GM12878 (cell line): ENCODE data around the gene MTMR10. TPM values are rescaled to one million over a fixed set of nuclear protein-coding genes. Genes with fewer than 3 reads are reported as not detected.

Experiments
- ATAC-seq: fragments of 200-7000 bp; cut with Tn5 transposase; 3 replicates; pipeline ENCODE4 v1.9.1; 2020; ENCODE audit warnings: mild to moderate bottlenecking, moderate library complexity
- BruUV-seq: library from RNA; stranded (reverse); fragments of 400-500 nt; replicated peaks from 2 replicates; lab custom pipeline; 2021; lab: Mats Ljungman, UMichigan
- CTCF ChIA-PET: fragments of 300-600 bp; sonication (Branson Sonifier 250); formaldehyde crosslinking; extraction: SDS; loops from one replicate; lab custom pipeline; 2021; ENCODE audit warnings: inconsistent platforms; lab: Yijun Ruan, JAX
- POLR2A ChIA-PET: fragments of 350-600 bp; formaldehyde crosslinking; extraction: SDS; loops from one replicate; lab custom pipeline; 2021; ENCODE audit warnings: inconsistent platforms; lab: Charles Lee
- RAD21 ChIA-PET: fragments of 300-600 bp; sonication (Branson Sonifier 250); formaldehyde crosslinking; loops from one replicate; lab custom pipeline; 2023; ENCODE audit warnings: antibody characterized with exemption; ENCODE audit not compliant: unreplicated experiment; lab: Charles Lee
- SMC1A ChIA-PET: fragments of 300-600 bp; sonication (Branson Sonifier 250); formaldehyde crosslinking; loops from one replicate; lab custom pipeline; 2023; ENCODE audit not compliant: unreplicated experiment, uncharacterized antibody; lab: Charles Lee
- DNase-seq: peaks from one replicate; pipeline ENCODE4 v3.0.0-alpha.2; 2011; ENCODE audit warnings: low read depth, low spot score
- FAIRE-seq: peaks from 3 replicates; lab custom pipeline; 2011; peaks lifted over from hg19 to GRCh38; lab: Jason Lieb, UNC
- H2AFZ ChIP-seq: 2 replicates; pipeline ENCODE4 v1.6.0; 2011; ENCODE audit warnings: low read depth, low read length, control low read depth; ENCODE audit not compliant: control insufficient read depth
- H3K27ac ChIP-seq: 2 replicates; pipeline ENCODE4 v1.5.1; 2011; ENCODE audit warnings: control low read depth; ENCODE audit not compliant: control insufficient read depth, insufficient read depth
- H3K27me3 ChIP-seq, 2 experiments: replicated peaks in 1 of 2; 2 replicates each; pipeline versions ENCODE4 v1.6.0 to v1.6.1; 2011; ENCODE audit warnings: low read length in 1 of 2; ENCODE audit not compliant: control insufficient read depth in 2 of 2, insufficient read depth in 2 of 2
- H3K36me3 ChIP-seq, 2 experiments: 2 replicates each; pipeline ENCODE4 v1.5.1; 2011; ENCODE audit warnings: low read length in 1 of 2; ENCODE audit not compliant: control insufficient read depth in 2 of 2, insufficient read depth in 2 of 2
- H3K4me1 ChIP-seq: 2 replicates; pipeline ENCODE4 v1.6.1; 2011; ENCODE audit warnings: mild to moderate bottlenecking, low read length, moderate library complexity, mixed read lengths; ENCODE audit not compliant: control insufficient read depth, insufficient read depth
- H3K4me2 ChIP-seq: 2 replicates; pipeline ENCODE4 v1.6.0; 2011; ENCODE audit warnings: control low read depth; ENCODE audit not compliant: control insufficient read depth, insufficient read depth
- H3K4me3 ChIP-seq: fragments of 200-600 bp; sonication (generic); 2 replicates; pipeline ENCODE4 v1.5.1; 2016
- H3K79me2 ChIP-seq: 2 replicates; pipeline ENCODE4 v1.6.0; 2011; ENCODE audit warnings: low read length; ENCODE audit not compliant: control insufficient read depth, insufficient read depth
- H3K9ac ChIP-seq: 2 replicates; pipeline ENCODE4 v1.8.0; 2011; ENCODE audit warnings: low read length, control low read depth, mixed read lengths; ENCODE audit not compliant: control insufficient read depth, insufficient read depth
- H3K9me3 ChIP-seq: replicated peaks from 3 replicates; pipeline ENCODE4 v1.5.1; 2011; ENCODE audit warnings: mild to moderate bottlenecking, low read length; ENCODE audit not compliant: control insufficient read depth, insufficient read depth
- H4K20me1 ChIP-seq: 2 replicates; pipeline ENCODE4 v1.6.0; 2011; ENCODE audit not compliant: control insufficient read depth, insufficient read depth
- CHD1 ChIP-seq: IDR thresholded peaks from 2 replicates; pipeline ENCODE4 v1.6.1; 2012; ENCODE audit warnings: low read depth, low read length, improper control_type of control experiment
- ETV6 ChIP-seq, 2 experiments: fragments of 450-650 bp in 1 of 2; IDR thresholded peaks in 1 of 2; conservative IDR thresholded peaks in 1 of 2; 2 replicates each; pipeline ENCODE4 v1.6.1; 2014; ENCODE audit warnings: antibody characterized with exemption in 1 of 2, borderline replicate concordance in 1 of 2, low read depth in 1 of 2, mild to moderate bottlenecking in 1 of 2, moderate library complexity in 1 of 2
- IKZF1 ChIP-seq: fragments of 450-650 bp; conservative IDR thresholded peaks from 2 replicates; pipeline ENCODE4 v1.6.1; 2017; ENCODE audit warnings: antibody characterized with exemption, mild to moderate bottlenecking
- LARP7 ChIP-seq: fragments of 450-650 bp; IDR thresholded peaks from 2 replicates; pipeline ENCODE4 v1.6.1; 2017; ENCODE audit warnings: mild to moderate bottlenecking
- MTA2 ChIP-seq: fragments of 450-650 bp; IDR thresholded peaks from 2 replicates; pipeline ENCODE4 v1.6.1; 2016; ENCODE audit warnings: low read depth, mild to moderate bottlenecking, moderate library complexity
- NR2F1 ChIP-seq: fragments of 450-650 bp; conservative IDR thresholded peaks from 2 replicates; pipeline ENCODE4 v1.6.1; 2017; ENCODE audit warnings: mild to moderate bottlenecking
- PAX5 ChIP-seq: IDR thresholded peaks from 2 replicates; pipeline ENCODE4 v1.6.1; 2011; ENCODE audit warnings: low read depth, low read length, borderline replicate concordance
- SMARCA5 ChIP-seq: fragments of 450-650 bp; IDR thresholded peaks from 2 replicates; pipeline ENCODE4 v1.6.1; 2017; ENCODE audit warnings: mild to moderate bottlenecking
- SMC3 ChIP-seq: IDR thresholded peaks from 2 replicates; pipeline ENCODE4 v1.6.1; 2011; ENCODE audit warnings: low read length, improper control_type of control experiment, borderline replicate concordance
- SUZ12 ChIP-seq: fragments of 200-600 bp; sonication (generic); IDR thresholded peaks from one replicate; pipeline ENCODE4 v1.6.1; 2018; ENCODE audit warnings: antibody characterized with exemption, mild to moderate bottlenecking; ENCODE audit not compliant: unreplicated experiment
- TARDBP ChIP-seq: IDR thresholded peaks from 2 replicates; pipeline ENCODE4 v1.6.1; 2016; ENCODE audit warnings: borderline replicate concordance
- WGBS: methylation state at CpG from one replicate; pipeline ENCODE4 v1.1.6; 2016; ENCODE audit warnings: low lambda C conversion rate; ENCODE audit not compliant: insufficient replicate concordance, insufficient coverage; ENCODE audit errors: missing lambda C conversion rate; 5-methylcytosine and 5-hydroxymethylcytosine counted together
- in situ Hi-C: fragments of 300-500 bp; cut with MboI; formaldehyde crosslinking; loops from 9 replicates; pipeline ENCODE4 v1.14.3; 2018; ENCODE audit warnings: mixed read lengths
- intact Hi-C: fragments of 100-400 bp; cut with micrococcal nuclease; formaldehyde crosslinking; loops from one replicate; pipeline ENCODE4 v1.14.2; 2022; ENCODE audit not compliant: unreplicated experiment
- polyA plus RNA-seq, 11 experiments: library from polyadenylated mRNA; depleted of rRNA in 4 of 11; unstranded in 6 of 11; stranded (reverse) in 5 of 11; fragments of >200 nt; fragmentation: Nextera tagmentation in 4 of 11; fragmentation: Illumina TruSeq in 1 of 11; extraction: Ambion mirVana in 4 of 11; extraction: Trizol in 1 of 11; gene quantifications; 1 replicate in 1 of 11; 2 replicates in 10 of 11; pipeline versions ENCODE4 v1.2.1 to v1.2.3, GENCODE V29; 2011 to 2016; ENCODE audit warnings: inconsistent platforms in 2 of 11, missing spikeins in 2 of 11, low read depth in 1 of 11
- total RNA-seq, 4 experiments: library from RNA; depleted of rRNA in 3 of 4; stranded (reverse); fragments of >200 nt in 3 of 4; fragmentation: Illumina TruSeq in 1 of 4; extraction: Trizol in 1 of 4; gene quantifications; 2 replicates each; pipeline versions ENCODE4 v1.2.1 to v1.2.3, GENCODE V29; 2013 to 2021

The MTMR10 gene
- total and polyA plus RNA-seq, 10 of the 15 experiments (the other 5 are each of a cell fraction or from before 2014, with no cell fraction given), result 1.9 to 13.6 (median 8.9) TPM

DNA sequence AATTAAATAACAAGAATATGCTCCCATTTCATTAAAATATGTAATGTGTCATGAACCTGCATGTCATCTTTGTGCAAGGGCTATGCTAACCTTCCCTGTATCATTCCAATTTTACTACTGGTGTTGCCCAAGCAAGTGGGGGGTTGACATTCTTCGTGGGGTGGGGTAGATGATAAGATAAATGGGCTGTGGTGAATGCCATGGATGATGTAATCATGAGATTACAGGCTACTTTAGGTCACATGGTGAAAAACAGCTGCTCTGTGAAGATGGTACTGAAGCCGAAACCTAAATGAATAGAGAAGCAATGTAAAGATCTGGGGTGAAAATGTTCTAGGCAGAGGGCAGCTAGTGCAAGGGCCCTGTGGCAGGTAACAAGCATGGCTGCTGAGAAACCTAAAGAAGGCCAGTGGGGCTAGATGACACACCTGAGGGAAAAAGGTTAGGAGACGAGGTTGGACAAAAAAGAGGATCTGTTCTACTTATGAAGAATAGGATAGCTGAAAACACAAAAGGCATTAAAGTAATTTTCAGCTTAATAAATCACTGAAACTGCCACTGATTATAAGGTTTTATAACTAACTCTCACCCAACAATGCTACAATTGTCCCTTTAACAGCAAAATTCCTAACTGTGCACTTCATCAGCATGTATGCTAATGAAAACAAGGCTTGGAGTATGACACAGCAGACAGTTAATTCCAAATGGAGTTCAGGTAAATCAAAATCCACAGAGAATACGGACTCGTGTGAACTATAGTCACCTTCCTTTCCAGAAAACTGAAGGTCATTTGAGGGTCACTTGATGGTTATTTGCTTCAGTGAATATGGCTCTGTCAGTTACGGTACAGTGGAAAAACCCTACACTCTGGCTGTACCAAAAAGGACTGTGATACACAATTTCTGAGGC is 35.0 kb downstream of the MTMR10 start:
- Histone ChIP-seq H3K36me3 (peaks cover 10 to 29% of the 10 kb centered on the region in 2 experiments), H2AFZ (no peak overlapping the region), H3K4me1 (peaks cover 4% of the 10 kb centered on the region; the same call in 1 of the 2 replicates), H3K27me3 (no peaks in the 10 kb centered on the region), H4K20me1 (no peaks in the 10 kb centered on the region), H3K9me3 (no peaks in the 10 kb centered on the region), H3K27ac (no peak overlapping the region), H3K4me2 (no peak overlapping the region), H3K4me3 (no peak overlapping the region), H3K9ac (no peak overlapping the region), H3K79me2 (no peaks in the 10 kb centered on the region)
- POLR2A ChIA-PET, result no interaction called here
- DNase-seq (no peak), ATAC-seq (no peak), FAIRE-seq (no peak)
- BruUV-seq, result no TSS peak
- SMC1A ChIA-PET, result interaction anchor here (1.0 to 1.2 kb wide), 2 partner anchors 13 to 24 kb away, joined by 3 to 4 read pairs; no protein-coding TSS in a partner anchor
- TF ChIP-seq ETV6 (conservative IDR thresholded peaks at IDR 0.05 in 1 of 2, IDR thresholded peaks at IDR 0.05 in 1 of 2; ENCODE audit: borderline replicate concordance in 1 of 2, low read depth in 1 of 2) (no peak), PAX5 (no peak), CHD1 (no peak), SMC3 (no peak)
- 86% methylated on average over 6 of the region's 6 CpGs for WGBS
- in situ Hi-C loops (no loop called here), intact Hi-C loops (no loop called here)
- CTCF ChIA-PET, result no interaction called here
- RAD21 ChIA-PET, result no interaction called here

DNA sequence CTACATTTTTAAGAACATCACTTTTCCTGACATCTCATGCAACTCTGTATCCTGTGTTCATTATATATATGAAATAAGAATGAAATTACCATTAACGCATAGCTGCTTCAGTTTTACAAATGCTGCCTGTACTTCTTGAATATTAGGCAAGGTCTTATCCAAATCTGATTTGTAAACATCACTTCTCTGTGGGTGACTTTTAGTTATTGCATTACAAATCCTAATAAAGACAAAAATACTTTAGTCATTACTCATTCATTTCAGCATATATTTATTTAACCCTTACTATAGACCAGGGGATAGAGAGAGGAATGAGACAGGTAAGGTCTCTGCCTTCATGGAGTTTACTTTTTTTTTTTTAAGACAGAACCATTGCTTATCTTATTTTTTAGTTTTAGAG is 36.8 kb downstream of the MTMR10 start:
- in situ Hi-C loops, result no loop called here
- CTCF ChIA-PET, result no interaction called here

More for the DNA sequence above, 36.8 kb downstream of the MTMR10 start:
- no TSS peak for BruUV-seq
- peaks cover 10 to 31% of the 10 kb centered on the region in 2 experiments for H3K36me3 ChIP-seq
- SMC1A ChIA-PET, result interaction anchor here (0.8 kb wide), 1 partner anchor 158 kb away, joined by 3 read pairs; no protein-coding TSS in a partner anchor
- H3K27ac ChIP-seq, result no peak overlapping the region
- H3K4me1 ChIP-seq, result peaks cover 4% of the 10 kb centered on the region; the same call in 1 of the 2 replicates
- DNase-seq (no peak), ATAC-seq (no peak)
- RAD21 ChIA-PET, result no interaction called here
- no peaks in the 10 kb centered on the region for H4K20me1 ChIP-seq
- no peak overlapping the region for H2AFZ ChIP-seq
- H3K4me3 ChIP-seq, result no peak overlapping the region
- no peaks in the 10 kb centered on the region for H3K9me3 ChIP-seq
- no peak overlapping the region for H3K9ac ChIP-seq
- TF ChIP-seq IKZF1, result no peak
- no peak for TF ChIP-seq MTA2
- TF ChIP-seq LARP7, result no peak
- TF ChIP-seq SUZ12, result no peak
- no peak for TF ChIP-seq SMARCA5
- TF ChIP-seq TARDBP, result no peak
- TF ChIP-seq NR2F1, result no peak
- TF ChIP-seq, all 136 proteins: peak for 0
- no peaks in the 10 kb centered on the region for H3K79me2 ChIP-seq
- FAIRE-seq, result no peak
- intact Hi-C loops, result no loop called here
- POLR2A ChIA-PET, result no interaction called here
- WGBS, result 100% methylated on average over 1 of the region's 1 CpG
- no peaks in the 10 kb centered on the region for H3K27me3 ChIP-seq
- no peak overlapping the region for H3K4me2 ChIP-seq
